ENCODE results near the gene CRCP.

- TF ChIP-seq CTCF (IDR thresholded peaks at IDR 0.05): no peak
- TF ChIP-seq POLR2A (IDR thresholded peaks at IDR 0.05): peak; percentile 35
Measured at GRCh38 chr7:66078067-66078466, 36.6 kb upstream of the CRCP start.
